H1 (cell line): Measurements from ENCODE around the gene PITX3. TPM values are rescaled to one million over a fixed set of nuclear protein-coding genes. Genes with fewer than 3 reads are reported as not detected.
"Not testable (repeated sequence)": the region's sequence is repeated elsewhere in the genome, so short reads cannot be mapped to it uniquely, and the experiment has no call there.

Experiments
- CTCF ChIA-PET: fragments of 300-600 bp; sonication (Branson Sonifier 250); formaldehyde crosslinking; loops from one replicate; lab custom pipeline; 2021; ENCODE audit not compliant: partially characterized antibody; lab: Charles Lee
- POLR2A ChIA-PET: fragments of 300-600 bp; sonication (Branson Sonifier 250); formaldehyde crosslinking; loops from one replicate; lab custom pipeline; 2021; ENCODE audit warnings: inconsistent platforms; ENCODE audit not compliant: partially characterized antibody; lab: Charles Lee
- DNase-seq, 2 experiments: peaks; one replicate each; pipeline versions ENCODE4 v3.0.0 to v3.0.0-alpha.2; 2010 to 2022; ENCODE audit warnings: low spot score in 2 of 2, low read depth in 1 of 2, mixed read lengths in 1 of 2
- FAIRE-seq: peaks from 2 replicates; lab custom pipeline; 2011; peaks lifted over from hg19 to GRCh38; lab: Jason Lieb, UNC
- H2AFZ ChIP-seq: 2 replicates; pipeline ENCODE4 v1.8.1; 2012; ENCODE audit warnings: low read length, inconsistent platforms
- H2AK5ac ChIP-seq: 2 replicates; pipeline ENCODE4 v1.6.1; 2013; ENCODE audit warnings: low read depth, low read length
- H2BK120ac ChIP-seq: replicated peaks from 2 replicates; pipeline ENCODE3; 2013; ENCODE audit warnings: low read depth, low read length, inconsistent platforms
- H2BK12ac ChIP-seq: 2 replicates; pipeline ENCODE4 v1.6.1; 2013; ENCODE audit warnings: low read depth, low read length
- H2BK15ac ChIP-seq: 2 replicates; pipeline ENCODE4 v1.6.1; 2013; ENCODE audit warnings: low read length
- H2BK20ac ChIP-seq: 2 replicates; pipeline ENCODE4 v1.6.1; 2013; ENCODE audit warnings: low read length
- H2BK5ac ChIP-seq: 2 replicates; pipeline ENCODE4 v1.6.1; 2013; ENCODE audit warnings: low read depth, low read length
- H3K14ac ChIP-seq: 2 replicates; pipeline ENCODE4 v1.6.1; 2013; ENCODE audit warnings: inconsistent platforms; ENCODE audit not compliant: insufficient read length
- H3K18ac ChIP-seq: 2 replicates; pipeline ENCODE4 v1.6.1; 2013; ENCODE audit warnings: low read length; ENCODE audit errors: extremely low read depth
- H3K23ac ChIP-seq: 2 replicates; pipeline ENCODE4 v1.6.1; 2013; ENCODE audit warnings: inconsistent platforms; ENCODE audit not compliant: insufficient read length
- H3K23me2 ChIP-seq: 2 replicates; pipeline ENCODE4 v1.6.1; 2013; ENCODE audit warnings: low read depth, low read length
- H3K27ac ChIP-seq: 2 replicates; pipeline ENCODE4 v1.6.1; 2011; ENCODE audit warnings: low read depth, low read length, inconsistent platforms
- H3K27me3 ChIP-seq, 4 experiments: replicated peaks in 1 of 4; 1 replicate in 1 of 4; 2 replicates in 3 of 4; pipeline versions ENCODE4 v1.6.1 to v1.8.1; 2011 to 2013; ENCODE audit warnings: low read length in 3 of 4, mild to moderate bottlenecking in 3 of 4, inconsistent platforms in 2 of 4, mixed read lengths in 2 of 4, moderate library complexity in 1 of 4; ENCODE audit not compliant: control insufficient read depth in 3 of 4, insufficient read depth in 3 of 4; ENCODE audit errors: extremely low read depth in 1 of 4
- H3K36me3 ChIP-seq, 4 experiments: 2 replicates each; pipeline versions ENCODE4 v1.6.1 to v1.8.1; 2011 to 2013; ENCODE audit warnings: mild to moderate bottlenecking in 4 of 4, low read length in 3 of 4, moderate library complexity in 2 of 4, control low read depth in 1 of 4, inconsistent platforms in 1 of 4; ENCODE audit not compliant: insufficient read depth in 4 of 4, control insufficient read depth in 2 of 4
- H3K4ac ChIP-seq: replicated peaks from 2 replicates; pipeline ENCODE3; 2013; ENCODE audit warnings: low read length, low read depth, mixed read lengths, inconsistent platforms; ENCODE audit not compliant: insufficient read length
- H3K4me1 ChIP-seq, 4 experiments: replicated peaks in 1 of 4; 1 replicate in 1 of 4; 2 replicates in 3 of 4; pipeline versions ENCODE4 v1.6.1 to v1.8.1; 2011 to 2013; ENCODE audit warnings: low read length in 3 of 4, inconsistent platforms in 2 of 4, mixed read lengths in 1 of 4; ENCODE audit not compliant: insufficient read depth in 4 of 4, control insufficient read depth in 3 of 4
- H3K4me2 ChIP-seq, 2 experiments: 2 replicates each; pipeline versions ENCODE4 v1.6.1 to v1.8.1; 2011 to 2013; ENCODE audit warnings: low read depth in 2 of 2, low read length in 2 of 2, control low read depth in 1 of 2, inconsistent platforms in 1 of 2, mild to moderate bottlenecking in 1 of 2; ENCODE audit not compliant: insufficient read depth in 1 of 2
- H3K4me3 ChIP-seq, 4 experiments: fragments of 200-600, 300-600 bp in 1 of 4; sonication (generic), shearing (Covaris generic), sonication (Bioruptor Twin) in 1 of 4; 2 replicates each; pipeline versions ENCODE4 v1.5.1 to v1.8.1; 2011 to 2016; ENCODE audit warnings: low read length in 4 of 4, low read depth in 3 of 4, control low read depth in 2 of 4, inconsistent platforms in 2 of 4, mild to moderate bottlenecking in 2 of 4, mixed read lengths in 1 of 4, moderate library complexity in 1 of 4; ENCODE audit not compliant: insufficient read depth in 2 of 4; ENCODE audit errors: extremely low read depth in 1 of 4
- H3K56ac ChIP-seq: replicated peaks from 2 replicates; pipeline ENCODE3; 2013; ENCODE audit warnings: low read depth, mild to moderate bottlenecking, mixed read lengths, low read length, inconsistent platforms; ENCODE audit not compliant: insufficient read length
- H3K79me1 ChIP-seq: 2 replicates; pipeline ENCODE4 v1.6.1; 2013; ENCODE audit warnings: low read depth, low read length, control low read depth
- H3K79me2 ChIP-seq, 2 experiments: 2 replicates each; pipeline versions ENCODE4 v1.6.1 to v1.8.1; 2012 to 2013; ENCODE audit warnings: low read length in 2 of 2, mild to moderate bottlenecking in 2 of 2, inconsistent platforms in 1 of 2; ENCODE audit not compliant: insufficient read depth in 2 of 2, control insufficient read depth in 1 of 2
- H3K9ac ChIP-seq, 4 experiments: replicated peaks in 1 of 4; 1 replicate in 1 of 4; 2 replicates in 3 of 4; pipeline versions ENCODE4 v1.6.1 to v1.8.1; 2011 to 2013; ENCODE audit warnings: low read depth in 3 of 4, low read length in 3 of 4, control low read depth in 2 of 4, mild to moderate bottlenecking in 2 of 4, moderate library complexity in 2 of 4, inconsistent platforms in 1 of 4; ENCODE audit errors: extremely low read depth in 1 of 4
- H3K9me3 ChIP-seq, 2 experiments: 2 replicates each; pipeline versions ENCODE4 v1.6.1 to v1.8.1; 2012 to 2013; ENCODE audit warnings: mild to moderate bottlenecking in 2 of 2, moderate library complexity in 2 of 2, control low read depth in 1 of 2, inconsistent platforms in 1 of 2, low read depth in 1 of 2, low read length in 1 of 2, mixed read lengths in 1 of 2; ENCODE audit not compliant: insufficient read depth in 2 of 2
- H4K20me1 ChIP-seq, 2 experiments: replicated peaks in 1 of 2; 2 replicates each; pipeline versions ENCODE3 to v1.8.1; 2011 to 2013; ENCODE audit warnings: inconsistent platforms in 2 of 2, low read length in 2 of 2, mild to moderate bottlenecking in 1 of 2; ENCODE audit not compliant: insufficient read depth in 2 of 2, control insufficient read depth in 1 of 2
- H4K5ac ChIP-seq: 2 replicates; pipeline ENCODE4 v1.6.1; 2013; ENCODE audit warnings: low read length, low read depth, mixed read lengths, inconsistent platforms; ENCODE audit not compliant: insufficient read length
- H4K8ac ChIP-seq: 2 replicates; pipeline ENCODE4 v1.8.0; 2013; ENCODE audit warnings: mild to moderate bottlenecking, moderate library complexity, low read length, inconsistent platforms; ENCODE audit not compliant: insufficient read depth; ENCODE audit errors: extremely low read depth
- H4K91ac ChIP-seq: replicated peaks from 2 replicates; pipeline ENCODE3; 2013; ENCODE audit warnings: low read length, mixed read lengths, inconsistent platforms; ENCODE audit not compliant: insufficient read length
- WGBS, 2 experiments: shearing (Covaris generic) in 1 of 2; methylation state at CpG; one replicate each; pipeline versions ENCODE4 v1.1.6 to v1.1.7; 2013 to 2015; ENCODE audit warnings: low lambda C conversion rate in 2 of 2, mixed read lengths in 2 of 2, inconsistent platforms in 1 of 2, low coverage in 1 of 2, missing lambda C conversion rate in 1 of 2; ENCODE audit not compliant: insufficient replicate concordance in 2 of 2, insufficient coverage in 1 of 2, insufficient read length in 1 of 2; ENCODE audit errors: extremely low coverage in 1 of 2, missing lambda C conversion rate in 1 of 2; 5-methylcytosine and 5-hydroxymethylcytosine counted together
- polyA plus RNA-seq, 7 experiments: library from polyadenylated mRNA; depleted of rRNA in 3 of 7; stranded (reverse) in 5 of 7; unstranded in 2 of 7; fragments of >200 nt in 5 of 7; fragments of 200-250 nt in 2 of 7; gene quantifications; 1 replicate in 5 of 7; 2 replicates in 1 of 7; 4 replicates in 1 of 7; pipeline versions ENCODE4 v1.2.1 to v1.2.3, GENCODE V29; 2011 to 2013; ENCODE audit warnings: missing spikeins in 2 of 7, mixed read lengths in 2 of 7
- total RNA-seq: library from RNA; stranded (reverse); fragmentation: NEBNext Ultra II Directional; extraction: Animal tissue kit (Norgen Biotek cat#: 25700); gene quantifications from 2 replicates; pipeline ENCODE4 v1.2.1, GENCODE V29; 2021

The PITX3 gene
- total and polyA plus RNA-seq, 2 of the 8 experiments (the other 6 are each of a cell fraction or from before 2014, with no cell fraction given): 0.18 to 0.41 TPM

GRCh38 chr10:102252508-102252907 lies 11.2 kb upstream of the PITX3 start:
- FAIRE-seq, DNase-seq, H4K91ac ChIP-seq, H4K20me1 ChIP-seq, H3K56ac ChIP-seq, H2AFZ ChIP-seq, H3K79me1 ChIP-seq, H3K18ac ChIP-seq, POLR2A ChIA-PET, H4K5ac ChIP-seq, H4K8ac ChIP-seq, H2BK15ac ChIP-seq, H3K23me2 ChIP-seq, H2BK5ac ChIP-seq, H3K4me3 ChIP-seq, H2BK120ac ChIP-seq, H3K14ac ChIP-seq, H3K27me3 ChIP-seq, H3K4ac ChIP-seq, H3K4me1 ChIP-seq, H2AK5ac ChIP-seq, H2BK20ac ChIP-seq, H3K23ac ChIP-seq, H3K27ac ChIP-seq, H3K9me3 ChIP-seq, H3K9ac ChIP-seq, H3K36me3 ChIP-seq, H2BK12ac ChIP-seq, H3K4me2 ChIP-seq: not testable (repeated sequence)
- peaks cover 0 to 22% of the 10 kb centered on the region in 2 experiments; a peak in 2 of 4 replicates for H3K79me2 ChIP-seq
- CTCF ChIA-PET: interaction anchor here (0.7 to 1.6 kb wide), 5 partner anchors 21 to 100 kb away, joined by 3 to 4 read pairs (median 4); no protein-coding TSS in a partner anchor
- WGBS, 2 experiments: 100% methylated on average over 3 of the region's 3 CpGs; no CpG with 5 or more reads in 1 of the 2 experiments
